GM18507 (cell line): Measurements from ENCODE around the gene MBNL3.
A peak's percentile ranks its signal among the peaks of the same experiment; 100 is the strongest.
"Not testable (repeated sequence)": the region's sequence is repeated elsewhere in the genome, so short reads cannot be mapped to it uniquely, and the experiment has no call there.

Experiments used
- DNase-seq: peaks from one replicate; pipeline ENCODE4 v3.0.0; 2011; ENCODE audit warnings: low read depth; ENCODE audit not compliant: insufficient read length; ENCODE audit errors: extremely low spot score
- FAIRE-seq: peaks from 2 replicates; lab custom pipeline; 2011; peaks lifted over from hg19 to GRCh38; lab: Jason Lieb, UNC

MBNL3 gene

DNA sequence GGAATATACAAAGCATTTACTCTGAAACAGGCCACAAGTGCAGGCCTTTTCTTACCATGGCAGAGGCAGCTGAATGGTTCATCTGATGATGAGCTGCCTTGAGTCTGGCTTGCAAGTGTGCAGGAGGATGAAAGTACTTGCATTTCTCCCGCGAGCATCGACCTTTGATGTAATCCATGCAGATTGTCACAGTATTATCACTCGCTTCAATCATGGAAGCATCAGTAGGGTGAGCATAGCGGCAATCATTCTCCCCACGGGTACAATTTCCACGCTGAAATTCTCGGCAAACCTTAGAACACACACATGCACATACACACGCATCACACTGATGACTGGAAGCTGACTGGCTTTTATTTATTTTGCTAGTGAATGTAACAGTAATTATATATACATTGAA is 98.0 kb downstream of the MBNL3 start:
- DNase-seq = no peak

DNA sequence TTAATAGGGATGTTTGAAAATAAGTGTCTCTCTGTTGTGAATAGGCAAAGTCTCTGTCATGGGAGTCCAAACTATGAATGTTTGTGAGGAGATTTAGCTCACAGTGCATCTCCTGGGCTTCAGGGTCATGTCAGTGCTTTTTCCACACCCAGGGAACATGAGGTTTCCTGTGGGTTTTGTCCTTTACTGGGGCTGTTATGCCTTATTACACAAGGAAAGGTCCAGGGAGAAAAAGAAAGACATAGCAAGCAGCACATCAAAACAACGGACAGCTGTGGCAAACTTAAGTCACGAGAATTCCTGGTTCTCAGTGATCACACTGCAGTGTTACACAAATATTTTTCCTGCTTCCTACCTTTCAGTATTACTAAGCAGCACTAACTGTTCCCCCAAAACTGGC is 99.4 kb downstream of the MBNL3 start:
- FAIRE-seq = no peak
- no peak for DNase-seq

More for the DNA sequence above, 98.0 kb downstream of the MBNL3 start:
- no peak for FAIRE-seq

DNA sequence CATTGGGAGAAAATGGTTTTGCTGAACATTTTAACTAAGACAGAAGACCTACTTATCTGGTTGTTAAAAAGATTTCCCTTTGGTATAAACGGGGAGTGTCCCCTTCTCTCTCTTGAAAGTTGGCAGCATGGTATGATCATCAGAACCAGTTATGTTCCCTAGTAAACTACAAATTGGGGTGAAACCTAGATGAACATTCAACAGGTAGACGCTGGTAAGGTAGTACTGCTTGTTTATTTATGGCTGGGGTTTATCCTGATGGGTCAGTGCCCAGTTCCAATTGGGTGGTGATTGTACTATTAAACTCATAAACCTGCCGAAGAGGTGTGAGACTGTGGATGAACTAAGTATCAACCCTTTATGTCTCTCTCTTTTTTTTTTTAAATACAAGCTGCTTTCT is 100.5 kb downstream of the MBNL3 start:
- DNase-seq (no peak), FAIRE-seq (no peak)

DNA sequence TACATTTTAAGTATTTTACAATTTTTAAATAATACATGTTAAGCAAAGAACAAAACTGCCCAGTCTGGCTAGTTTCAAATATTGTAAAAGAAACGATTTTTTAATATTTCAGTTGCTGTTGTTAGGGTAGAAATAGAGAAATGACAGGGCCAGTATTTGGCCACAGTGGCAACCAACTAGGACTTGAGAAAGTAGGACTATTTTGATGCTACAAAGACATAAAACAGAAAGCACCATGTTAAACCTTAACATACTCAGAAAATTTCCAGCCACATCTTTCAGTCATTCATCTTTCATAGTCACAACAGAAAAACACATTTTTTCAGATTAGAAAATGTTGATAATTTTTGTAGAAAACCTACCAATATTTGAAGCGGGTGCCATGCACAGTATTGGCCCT is 104.5 kb downstream of the MBNL3 start:
- FAIRE-seq (no peak), DNase-seq (no peak)

DNA sequence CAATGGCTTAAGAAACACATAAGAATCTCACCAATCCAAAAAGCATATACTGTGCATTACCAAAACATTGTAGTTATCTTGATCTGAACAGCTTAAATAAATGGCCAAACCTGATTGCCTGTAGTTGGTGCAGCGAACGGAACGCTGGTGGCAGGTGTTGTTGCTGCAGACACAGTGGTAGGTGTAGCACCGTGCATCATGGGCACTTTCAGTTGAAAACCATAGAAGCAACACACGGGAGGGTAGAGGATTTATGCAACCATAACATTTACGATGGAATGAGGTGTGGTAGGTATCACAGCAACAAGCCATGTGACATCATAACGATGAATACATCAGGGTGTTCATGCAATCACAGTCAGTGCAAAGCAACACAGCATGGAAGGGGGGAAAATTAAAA is 106.8 kb downstream of the MBNL3 start:
- no peak for DNase-seq
- no peak for FAIRE-seq

DNA sequence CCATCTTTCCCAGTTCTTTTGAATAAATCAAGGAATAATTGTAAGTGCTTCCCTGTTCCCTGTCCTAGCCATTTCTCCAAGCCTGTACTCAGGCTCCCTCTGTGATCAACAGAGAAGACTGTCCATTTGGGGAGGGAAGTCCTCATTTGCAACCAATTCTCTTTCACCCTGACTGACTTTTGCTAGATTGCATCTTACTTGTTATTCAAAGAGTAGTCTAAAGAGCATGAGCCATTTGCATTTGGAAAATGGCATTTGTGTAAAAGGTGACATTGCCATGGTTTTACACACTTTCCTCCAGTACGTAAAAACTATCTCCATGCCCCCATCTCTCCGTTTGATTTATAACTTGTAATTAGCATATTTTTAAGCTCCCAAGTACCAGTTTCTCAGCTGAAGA is 110.6 kb downstream of the MBNL3 start:
- DNase-seq = no peak
- no peak for FAIRE-seq

DNA sequence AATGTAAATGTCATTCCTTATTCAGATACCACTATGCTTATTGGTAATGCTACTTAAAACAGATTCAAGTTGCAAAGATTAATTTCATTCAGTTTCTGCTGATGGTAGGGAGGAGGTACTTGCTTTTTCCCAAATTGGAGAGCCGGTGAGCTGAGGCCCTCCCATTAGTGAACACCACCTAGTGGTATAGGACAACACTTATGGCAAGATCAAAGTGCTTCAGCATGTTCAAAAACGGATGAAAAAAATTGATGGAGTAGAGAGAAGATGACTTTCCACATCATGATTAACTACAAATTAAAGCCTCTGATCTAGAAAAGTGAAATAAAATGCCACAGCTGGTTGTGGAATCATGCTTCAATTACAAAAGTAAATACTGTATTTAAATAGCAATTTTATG is 112.9 kb downstream of the MBNL3 start:
- DNase-seq (no peak), FAIRE-seq (no peak)

DNA sequence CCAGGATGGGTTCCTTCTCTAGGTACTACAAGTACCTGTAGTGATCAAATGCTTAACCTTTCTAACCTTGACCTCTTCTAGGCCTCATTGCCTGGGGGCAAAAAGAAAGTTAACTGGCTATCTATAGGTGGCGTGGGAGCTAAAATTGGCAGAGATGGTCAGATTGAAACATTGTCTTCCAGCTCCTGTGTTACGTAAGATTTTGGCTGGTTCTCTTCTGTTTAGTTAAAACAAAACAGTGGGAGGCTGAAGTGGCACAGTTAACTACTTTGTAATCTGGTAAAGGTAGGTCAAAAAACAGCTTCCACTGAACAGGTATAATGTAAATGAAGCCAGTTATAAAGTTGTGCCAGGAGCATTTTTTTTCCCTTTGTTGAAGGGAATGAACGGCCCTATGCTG is 115.2 kb downstream of the MBNL3 start:
- FAIRE-seq (no peak), DNase-seq (no peak)

DNA sequence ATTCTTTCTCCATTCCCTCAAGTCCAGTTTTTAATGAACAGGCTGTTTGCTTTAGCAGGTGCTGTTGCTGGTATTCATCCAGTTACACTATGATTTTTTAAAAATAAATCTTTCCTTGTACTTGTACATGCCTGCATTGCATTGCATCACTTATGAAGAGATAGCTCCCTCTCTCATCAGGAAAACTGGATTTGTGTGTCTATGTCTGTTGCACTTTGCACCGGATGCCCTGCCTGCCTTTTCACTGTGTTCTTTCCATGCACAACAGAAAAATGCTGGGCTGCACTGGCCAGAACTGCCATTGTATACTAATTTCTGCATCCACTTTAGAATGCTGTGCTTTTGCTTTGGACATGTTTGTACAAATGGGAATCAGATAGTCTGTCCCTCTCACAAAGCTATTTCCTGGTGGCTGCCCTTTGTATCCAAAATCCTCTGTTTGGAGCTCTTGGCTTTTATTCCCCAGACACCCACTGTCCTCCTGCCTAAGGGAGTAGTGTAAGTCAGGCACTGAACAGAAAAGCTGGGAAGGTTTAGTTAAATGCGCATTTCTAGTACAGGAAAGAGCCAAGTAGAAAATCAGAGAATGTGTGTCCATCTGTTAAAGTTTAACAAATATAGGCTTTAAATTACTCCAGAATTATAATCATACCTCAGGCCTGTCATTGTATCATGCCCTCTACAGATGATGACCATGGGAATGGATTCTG is 119.1 kb downstream of the MBNL3 start:
- DNase-seq (no peak), FAIRE-seq (no peak)

DNA sequence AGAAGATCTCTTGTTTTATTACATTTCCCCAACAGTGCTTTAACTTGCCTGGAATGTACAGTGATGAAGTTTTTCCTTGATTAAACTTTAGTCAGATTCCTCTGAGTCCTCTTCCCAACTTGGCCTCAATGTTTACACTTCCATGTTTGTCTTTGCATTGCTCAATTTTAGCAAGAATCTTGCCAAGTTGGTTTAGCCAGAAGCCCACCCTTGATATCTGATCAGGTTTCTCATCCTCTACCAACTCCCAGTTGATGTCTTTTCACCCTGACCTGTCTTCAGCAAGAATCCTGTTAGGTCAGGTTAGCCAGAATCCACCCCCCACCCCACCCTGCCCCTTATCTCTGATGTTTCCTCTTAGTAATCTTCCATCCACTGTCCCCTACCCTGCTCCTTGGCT is 120.9 kb downstream of the MBNL3 start:
- DNase-seq (no peak), FAIRE-seq (no peak)

DNA sequence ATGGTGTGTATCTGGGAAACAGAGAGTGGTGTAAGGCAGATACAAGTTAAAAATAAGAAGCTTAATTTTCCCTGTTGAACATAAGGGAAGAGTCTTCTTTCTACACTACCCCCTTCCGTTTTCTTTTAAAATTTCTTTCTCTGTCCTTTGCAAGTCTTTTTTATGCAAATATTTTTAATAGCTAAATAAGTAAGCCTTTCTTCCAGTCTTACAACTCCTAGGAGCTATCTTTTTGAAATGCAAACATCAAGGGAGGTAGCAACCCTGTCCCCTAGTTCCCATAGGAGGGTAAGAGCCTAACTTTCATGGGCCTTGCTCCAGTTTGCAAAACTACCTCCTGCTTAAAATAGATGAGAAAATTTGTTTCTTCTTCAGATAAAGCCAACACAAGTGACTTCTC is 121.5 kb downstream of the MBNL3 start:
- FAIRE-seq (no peak), DNase-seq (no peak)

DNA sequence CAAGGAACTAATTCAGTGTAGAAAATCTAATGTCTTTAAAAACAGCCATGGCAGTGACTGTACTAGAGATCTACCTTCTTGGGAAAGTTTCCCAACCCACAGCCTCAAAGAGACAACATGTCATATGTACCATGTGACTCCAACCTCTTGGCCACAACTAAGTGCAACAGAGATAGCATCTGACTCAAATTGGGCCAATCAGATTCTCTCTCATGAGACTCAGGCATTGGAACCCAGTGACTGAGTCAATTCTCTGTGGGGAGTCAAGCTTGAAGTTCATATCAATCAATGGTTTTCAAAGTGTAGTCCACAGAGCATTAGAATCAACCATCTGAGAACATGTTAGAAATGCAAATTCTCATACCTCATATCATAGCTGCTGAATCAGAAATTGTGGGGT is 123.3 kb downstream of the MBNL3 start:
- DNase-seq = no peak
- FAIRE-seq = no peak

DNA sequence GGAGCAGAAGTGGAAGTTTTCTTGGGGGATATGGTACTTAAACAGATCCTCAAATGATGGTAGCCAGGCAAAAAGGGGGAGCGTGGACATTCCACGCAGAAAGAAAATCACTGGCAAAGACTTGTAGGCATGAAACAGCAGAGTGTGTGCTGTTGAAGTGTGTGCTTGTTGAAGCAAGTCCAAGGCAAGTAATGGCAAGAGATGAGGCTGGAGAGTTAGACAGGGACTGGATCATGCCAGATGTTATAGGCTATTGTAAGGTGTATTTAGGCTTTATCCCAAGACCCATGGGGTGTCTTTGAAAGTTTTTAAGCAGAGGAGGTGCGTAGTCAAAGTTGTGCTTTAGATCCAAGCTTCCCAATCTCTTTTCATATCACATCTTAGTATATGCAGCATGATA is 124.5 kb downstream of the MBNL3 start:
- DNase-seq (no peak), FAIRE-seq (no peak)

DNA sequence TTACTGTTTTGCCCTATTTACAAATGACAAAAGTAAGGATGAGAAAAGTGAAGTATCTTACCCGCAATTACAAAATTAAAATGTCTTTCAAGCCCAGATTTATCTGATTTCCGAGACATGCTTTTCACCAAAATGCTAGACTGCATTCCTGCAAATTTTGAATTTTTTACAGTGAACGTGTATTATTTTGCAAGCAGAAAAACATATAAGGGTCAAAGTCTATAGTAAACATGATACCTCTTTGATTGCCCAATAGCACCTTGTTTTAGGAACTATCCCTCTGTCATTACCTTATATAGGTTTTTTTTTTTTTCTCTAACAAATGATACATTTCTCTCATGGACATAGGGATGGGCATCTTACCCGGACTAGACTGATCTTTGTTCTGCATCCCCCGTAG is 135.4 kb downstream of the MBNL3 start:
- DNase-seq = no peak
- FAIRE-seq = no peak

DNA sequence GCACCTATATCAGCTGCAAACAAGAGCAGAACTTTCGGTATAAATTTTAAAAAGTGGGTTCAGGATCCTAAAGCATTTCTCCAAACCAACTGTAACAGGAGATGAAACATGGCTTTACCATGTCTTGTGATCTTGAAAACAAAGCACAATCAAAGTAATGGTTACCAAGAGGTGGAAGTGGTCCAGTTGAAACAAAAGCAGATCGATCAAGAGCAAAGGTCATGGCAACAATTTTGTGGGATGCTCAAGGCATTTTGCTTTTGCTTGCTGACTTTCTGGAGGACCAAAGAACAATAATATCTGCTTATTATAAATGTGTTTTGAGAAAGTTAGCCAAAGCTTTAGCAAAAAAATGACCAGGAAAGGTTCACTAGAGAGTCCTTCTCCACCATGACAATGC is 152.7 kb downstream of the MBNL3 start:
- FAIRE-seq (no peak), DNase-seq (no peak)

DNA sequence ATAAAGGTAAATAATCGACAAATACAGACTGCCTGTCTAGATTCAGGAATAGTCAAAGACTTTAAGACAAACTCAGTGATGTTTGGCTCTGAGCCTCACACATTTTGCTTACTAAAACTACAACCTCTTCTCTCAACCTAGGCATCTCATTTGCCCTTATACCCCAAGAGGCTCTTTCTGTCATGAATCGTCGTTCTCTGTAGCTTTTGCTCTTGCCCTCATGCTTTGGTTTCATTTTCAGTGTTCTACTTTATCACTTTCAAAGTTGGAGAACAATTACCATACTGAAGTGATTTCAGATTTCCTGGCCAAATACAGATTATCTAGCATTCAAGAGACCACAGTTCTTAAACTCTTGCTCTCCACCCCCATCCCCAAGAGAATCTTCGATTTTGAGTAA is 155.5 kb downstream of the MBNL3 start:
- FAIRE-seq (peak; percentile 61), DNase-seq (no peak)

DNA sequence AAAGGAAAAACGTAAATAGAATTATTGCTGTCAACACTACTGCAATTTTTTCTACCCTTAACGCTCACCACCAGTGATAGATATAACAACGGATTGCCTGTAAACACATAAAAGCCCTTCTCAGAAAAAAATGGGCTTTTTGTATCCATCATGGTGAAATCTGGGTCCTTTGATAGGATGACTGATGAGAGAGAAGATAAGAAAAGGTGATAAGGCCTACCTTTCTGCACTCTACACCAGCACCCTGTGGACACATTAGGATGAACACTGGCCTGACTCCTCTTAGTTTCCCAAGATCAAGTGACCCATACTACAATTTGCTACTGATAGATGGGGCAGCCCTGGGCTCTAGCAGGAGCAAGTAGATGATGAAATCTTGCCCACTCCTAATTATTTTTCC is 157.3 kb downstream of the MBNL3 start:
- DNase-seq (no peak), FAIRE-seq (no peak)

DNA sequence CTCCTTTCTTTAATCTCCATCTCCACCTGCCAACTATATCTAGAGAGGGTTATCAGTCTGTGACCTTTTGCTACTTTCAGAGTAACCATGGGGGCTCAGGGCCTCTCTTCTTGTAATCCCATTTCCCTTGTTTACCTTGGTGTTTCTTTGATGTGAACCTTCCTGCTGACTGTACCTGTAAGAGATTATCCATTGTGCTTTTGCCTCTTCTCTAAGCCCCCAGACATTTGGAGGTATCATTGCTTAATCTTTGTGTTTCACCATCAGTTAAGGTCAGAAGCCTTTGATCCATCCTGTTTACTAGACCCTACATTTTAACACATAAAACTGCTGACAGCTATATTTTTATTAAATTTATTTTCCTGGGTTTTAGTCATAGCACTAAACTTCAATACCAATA is 157.8 kb downstream of the MBNL3 start:
- no peak for DNase-seq
- no peak for FAIRE-seq

DNA sequence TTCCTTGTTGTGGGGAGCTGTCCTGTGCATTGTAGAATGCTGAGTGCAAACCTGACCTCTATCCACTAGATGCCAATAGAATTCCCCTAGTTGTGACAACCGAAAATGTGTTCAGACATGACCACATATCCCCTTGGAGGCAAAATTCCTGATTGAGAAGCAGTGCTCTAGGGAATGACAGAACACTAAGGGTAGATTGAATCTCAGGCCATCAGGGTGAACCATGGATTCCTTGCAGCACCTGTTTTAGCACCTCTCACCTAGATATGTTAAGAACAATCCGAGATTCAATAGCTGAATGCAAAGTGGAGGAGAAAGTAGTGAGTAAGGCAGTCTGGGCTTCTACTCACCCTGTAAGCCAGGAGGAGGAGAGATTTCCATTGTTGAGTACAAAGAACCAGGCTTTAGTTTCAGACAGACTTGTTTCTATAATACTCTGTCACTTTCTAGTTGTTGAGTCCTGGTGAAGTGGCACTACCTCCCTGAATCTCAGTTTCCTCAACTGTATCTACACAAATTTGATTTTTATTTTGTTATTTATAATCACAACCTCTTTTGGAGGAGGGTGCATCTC is 158.6 kb downstream of the MBNL3 start:
- FAIRE-seq (no peak), DNase-seq (no peak)

DNA sequence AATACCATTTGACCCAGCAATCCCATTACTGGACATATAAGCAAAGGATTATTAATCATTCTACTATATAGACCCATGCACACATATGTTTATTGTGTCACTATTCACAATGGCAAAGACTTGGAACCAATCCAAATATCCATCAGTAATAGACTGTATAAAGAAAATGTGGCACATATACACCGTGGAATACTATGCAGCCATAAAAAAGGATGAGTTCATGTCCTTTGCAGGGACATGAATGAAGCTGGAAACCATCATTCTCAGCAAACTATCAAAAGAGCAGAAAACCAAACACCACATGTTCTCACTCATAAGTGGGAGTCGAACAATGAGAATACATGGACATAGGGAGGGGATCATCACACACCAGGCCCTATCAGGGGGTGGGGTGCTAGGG is 161.9 kb downstream of the MBNL3 start:
- not testable (repeated sequence) for DNase-seq, FAIRE-seq
